ENCODE results near the gene FFAR4.

DNA sequence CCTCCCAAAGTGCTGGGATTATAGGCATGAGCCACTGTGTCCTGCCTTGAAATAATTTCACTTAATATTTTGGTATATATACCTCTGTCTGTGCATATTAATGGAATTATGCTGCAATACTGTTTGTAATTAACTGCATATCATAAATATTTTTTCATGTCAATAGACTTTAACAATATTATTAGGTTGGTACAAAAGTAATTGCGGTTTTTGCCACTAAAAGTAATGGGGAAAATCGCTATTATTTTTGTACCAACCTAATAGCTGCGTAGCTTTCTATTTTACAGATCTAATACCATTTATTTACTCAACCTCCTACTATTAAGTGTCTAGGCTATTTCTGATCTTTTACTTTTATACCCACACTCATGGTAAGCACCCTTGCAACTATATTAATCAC lies 42.0 kb downstream of the FFAR4 start:
- TF ChIP-seq, protein P1, sequence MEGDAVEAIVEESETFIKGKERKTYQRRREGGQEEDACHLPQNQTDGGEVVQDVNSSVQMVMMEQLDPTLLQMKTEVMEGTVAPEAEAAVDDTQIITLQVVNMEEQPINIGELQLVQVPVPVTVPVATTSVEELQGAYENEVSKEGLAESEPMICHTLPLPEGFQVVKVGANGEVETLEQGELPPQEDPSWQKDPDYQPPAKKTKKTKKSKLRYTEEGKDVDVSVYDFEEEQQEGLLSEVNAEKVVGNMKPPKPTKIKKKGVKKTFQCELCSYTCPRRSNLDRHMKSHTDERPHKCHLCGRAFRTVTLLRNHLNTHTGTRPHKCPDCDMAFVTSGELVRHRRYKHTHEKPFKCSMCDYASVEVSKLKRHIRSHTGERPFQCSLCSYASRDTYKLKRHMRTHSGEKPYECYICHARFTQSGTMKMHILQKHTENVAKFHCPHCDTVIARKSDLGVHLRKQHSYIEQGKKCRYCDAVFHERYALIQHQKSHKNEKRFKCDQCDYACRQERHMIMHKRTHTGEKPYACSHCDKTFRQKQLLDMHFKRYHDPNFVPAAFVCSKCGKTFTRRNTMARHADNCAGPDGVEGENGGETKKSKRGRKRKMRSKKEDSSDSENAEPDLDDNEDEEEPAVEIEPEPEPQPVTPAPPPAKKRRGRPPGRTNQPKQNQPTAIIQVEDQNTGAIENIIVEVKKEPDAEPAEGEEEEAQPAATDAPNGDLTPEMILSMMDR (conservative IDR thresholded peaks at IDR 0.05 in 1 of 2, IDR thresholded peaks at IDR 0.05 in 1 of 2; ENCODE audit: low read depth in 1 of 2, low read length in 2 of 2), result no peak
- TF ChIP-seq EZH2 (IDR thresholded peaks at IDR 0.05; ENCODE audit: low read length, missing control alignments), result no peak

All from fibroblast of lung (primary cell).